ENCODE data around the gene UBLCP1.
"Not testable (repeated sequence)": the region's sequence is repeated elsewhere in the genome, so short reads cannot be mapped to it uniquely, and the experiment has no call there.

The UBLCP1 gene

GRCh38 chr5:159231167-159231566 lies 31.9 kb upstream of the UBLCP1 start:
- H3K4me3 ChIP-seq (ENCODE audit: low read depth, low read length): no peak overlapping the region
- DNase-seq (ENCODE audit: low read depth): no peak
- in situ Hi-C loops (cut with HindIII; ENCODE audit: low sequenced_read_pairs): no loop called here
- no peak for TF ChIP-seq CTCF (IDR thresholded peaks at IDR 0.05; ENCODE audit: low read depth, low read length, missing control alignments)

- H3K4me3 ChIP-seq (ENCODE audit: low read depth, low read length); in situ Hi-C loops (cut with HindIII; ENCODE audit: low sequenced_read_pairs); DNase-seq (ENCODE audit: low read depth): not testable (repeated sequence)
Measured at GRCh38 chr5:159235871-159236520, 27.1 kb upstream of the UBLCP1 start.

GRCh38 chr5:159240301-159240870 lies 22.7 kb upstream of the UBLCP1 start:
- no peak for TF ChIP-seq CTCF (IDR thresholded peaks at IDR 0.05; ENCODE audit: low read depth, low read length, missing control alignments)
- H3K4me3 ChIP-seq (ENCODE audit: low read depth, low read length): no peak overlapping the region
- DNase-seq (ENCODE audit: low read depth): no peak
- in situ Hi-C loops (cut with HindIII; ENCODE audit: low sequenced_read_pairs): no loop called here

GRCh38 chr5:159241946-159242552 lies 21.0 kb upstream of the UBLCP1 start:
- TF ChIP-seq CTCF (IDR thresholded peaks at IDR 0.05; ENCODE audit: low read depth, low read length, missing control alignments): no peak
- in situ Hi-C loops (cut with HindIII; ENCODE audit: low sequenced_read_pairs): no loop called here
- no peak overlapping the region for H3K4me3 ChIP-seq (ENCODE audit: low read depth, low read length)
- no peak for DNase-seq (ENCODE audit: low read depth)

- TF ChIP-seq CTCF (IDR thresholded peaks at IDR 0.05; ENCODE audit: low read depth, low read length, missing control alignments): no peak
- no peak for DNase-seq (ENCODE audit: low read depth)
- no peak overlapping the region for H3K4me3 ChIP-seq (ENCODE audit: low read depth, low read length)
- in situ Hi-C loops (cut with HindIII; ENCODE audit: low sequenced_read_pairs): no loop called here
Measured at GRCh38 chr5:159242656-159243055, 20.4 kb upstream of the UBLCP1 start.

- TF ChIP-seq CTCF (IDR thresholded peaks at IDR 0.05; ENCODE audit: low read depth, low read length, missing control alignments): no peak
- in situ Hi-C loops (cut with HindIII; ENCODE audit: low sequenced_read_pairs): no loop called here
- no peak for DNase-seq (ENCODE audit: low read depth)
- H3K4me3 ChIP-seq (ENCODE audit: low read depth, low read length): no peak overlapping the region
Measured at GRCh38 chr5:159243385-159243784, 19.7 kb upstream of the UBLCP1 start.

- no peak overlapping the region for H3K4me3 ChIP-seq (ENCODE audit: low read depth, low read length)
- no peak for TF ChIP-seq CTCF (IDR thresholded peaks at IDR 0.05; ENCODE audit: low read depth, low read length, missing control alignments)
- no peak for DNase-seq (ENCODE audit: low read depth)
- in situ Hi-C loops (cut with HindIII; ENCODE audit: low sequenced_read_pairs): no loop called here
Measured at GRCh38 chr5:159244163-159244562, 18.9 kb upstream of the UBLCP1 start.
